ENCODE measurements around the gene PCBP2.
"Not testable (repeated sequence)": the region's sequence is repeated elsewhere in the genome, so short reads cannot be mapped to it uniquely, and the experiment has no call there.

Gene PCBP2

GRCh38 chr12:53451661-53452158 is at the start of gene PCBP2:
TSS of gene PCBP2 (plus strand) at chr12:53452102. CDS start at chr12:53454801, 2,699 bp downstream.
- DNase-seq, result peak; percentile 94

- DNase-seq, result not testable (repeated sequence)
These were observed 49.6 kb upstream of the PCBP2 start for GRCh38 chr12:53402351-53402750.

GRCh38 chr12:53402871-53403270 is 49.0 kb upstream of the PCBP2 start:
- no peak for DNase-seq

GRCh38 chr12:53410951-53411350 is 41.0 kb upstream of the PCBP2 start:
- DNase-seq, result no peak

- no peak for DNase-seq
These were observed 38.3 kb upstream of the PCBP2 start for GRCh38 chr12:53413485-53414204.

GRCh38 chr12:53414756-53415417 is 37.0 kb upstream of the PCBP2 start:
- peak; percentile 6 for DNase-seq

GRCh38 chr12:53415752-53416389 is 36.0 kb upstream of the PCBP2 start:
- DNase-seq, result peak; percentile 15

GRCh38 chr12:53417291-53417816 is 34.5 kb upstream of the PCBP2 start:
- DNase-seq, result not testable (repeated sequence)

- DNase-seq, result no peak
These were observed 33.7 kb upstream of the PCBP2 start for GRCh38 chr12:53418221-53418620.

GRCh38 chr12:53419756-53420155 is 32.1 kb upstream of the PCBP2 start:
- no peak for DNase-seq

GRCh38 chr12:53422247-53422646 is 29.7 kb upstream of the PCBP2 start:
- not testable (repeated sequence) for DNase-seq

GRCh38 chr12:53423597-53423996 is 28.3 kb upstream of the PCBP2 start, which contains the start of gene AMHR2:
TSS of gene AMHR2 (plus strand) at chr12:53423855. CDS start at chr12:53423935, 80 bp downstream.
- no peak for DNase-seq

GRCh38 chr12:53424626-53425514 is 27.0 kb upstream of the PCBP2 start:
- DNase-seq, result no peak

GRCh38 chr12:53425515-53426150 is 26.3 kb upstream of the PCBP2 start:
- no peak for DNase-seq

GRCh38 chr12:53427905-53428594 is 23.9 kb upstream of the PCBP2 start:
- DNase-seq, result no peak

GRCh38 chr12:53428741-53429140 is 23.2 kb upstream of the PCBP2 start:
- no peak for DNase-seq

- no peak for DNase-seq
These were observed 21.8 kb upstream of the PCBP2 start for GRCh38 chr12:53430116-53430515.

- DNase-seq, result no peak
These were observed 20.7 kb upstream of the PCBP2 start for GRCh38 chr12:53431187-53431586.

GRCh38 chr12:53435326-53435725 is 16.6 kb upstream of the PCBP2 start:
- not testable (repeated sequence) for DNase-seq

GRCh38 chr12:53439582-53439981 is 12.3 kb upstream of the PCBP2 start:
- DNase-seq, result not testable (repeated sequence)
